GM23248 (cell line): ENCODE data around the gene THY1. TPM values are rescaled to one million over a fixed set of nuclear protein-coding genes. Genes with fewer than 3 reads are reported as not detected.

Experiments used
- DNase-seq: peaks from one replicate; pipeline ENCODE4 v3.0.0-alpha.2; 2015
- H2AFZ ChIP-seq: fragments of 200-600 bp; sonication (generic); 2 replicates; pipeline ENCODE4 v1.6.1; 2016; ENCODE audit warnings: antibody characterized with exemption
- H3F3A ChIP-seq: fragments of 200-600 bp; sonication (generic); 2 replicates; pipeline ENCODE4 v1.6.1; 2016; ENCODE audit warnings: mild to moderate bottlenecking, antibody characterized with exemption, mixed run types; ENCODE audit not compliant: insufficient read depth
- H3K27ac ChIP-seq: fragments of 200-600 bp; sonication (generic); 2 replicates; pipeline ENCODE4 v1.5.1; 2016; ENCODE audit warnings: mild to moderate bottlenecking
- H3K27me3 ChIP-seq: fragments of 200-600 bp; sonication (generic); replicated peaks from 2 replicates; pipeline ENCODE4 v1.6.1; 2016; ENCODE audit warnings: mild to moderate bottlenecking; ENCODE audit not compliant: insufficient read depth
- H3K36me3 ChIP-seq: fragments of 200-600 bp; sonication (generic); 2 replicates; pipeline ENCODE4 v1.6.1; 2016; ENCODE audit warnings: low read depth, mild to moderate bottlenecking
- H3K4me1 ChIP-seq: fragments of 200-600 bp; sonication (generic); 2 replicates; pipeline ENCODE4 v1.6.1; 2016; ENCODE audit warnings: mild to moderate bottlenecking; ENCODE audit not compliant: insufficient read depth
- H3K4me2 ChIP-seq: fragments of 200-600 bp; sonication (generic); one replicate; pipeline ENCODE4 v1.6.1; 2016; ENCODE audit warnings: mild to moderate bottlenecking; ENCODE audit not compliant: unreplicated experiment
- H3K4me3 ChIP-seq: fragments of 200-600 bp; sonication (generic); 2 replicates; pipeline ENCODE4 v1.5.1; 2016; ENCODE audit warnings: mild to moderate bottlenecking
- H3K79me2 ChIP-seq: fragments of 200-600 bp; sonication (generic); 2 replicates; pipeline ENCODE4 v1.6.1; 2016; ENCODE audit warnings: mild to moderate bottlenecking; ENCODE audit not compliant: insufficient read depth
- H3K9ac ChIP-seq: fragments of 200-600 bp; sonication (generic); 2 replicates; pipeline ENCODE4 v1.6.1; 2016; ENCODE audit warnings: mild to moderate bottlenecking
- H3K9me2 ChIP-seq: fragments of 200-600 bp; sonication (generic); 2 replicates; pipeline ENCODE4 v1.6.1; 2016; ENCODE audit warnings: mixed run types, mild to moderate bottlenecking, moderate library complexity; ENCODE audit not compliant: insufficient read depth
- H3K9me3 ChIP-seq: fragments of 200-600 bp; sonication (generic); one replicate; pipeline ENCODE4 v1.6.1; 2017; ENCODE audit warnings: low read depth
- H4K20me1 ChIP-seq: fragments of 200-600 bp; sonication (generic); 2 replicates; pipeline ENCODE4 v1.6.0; 2016; ENCODE audit not compliant: insufficient read depth
- EZH2 ChIP-seq: fragments of 200-600 bp; sonication (generic); IDR thresholded peaks from 2 replicates; pipeline ENCODE4 v1.6.1; 2018; ENCODE audit warnings: antibody characterized with exemption, mild to moderate bottlenecking; ENCODE audit not compliant: insufficient read depth, poor library complexity, severe bottlenecking
- EZH2phosphoT487 ChIP-seq: fragments of 200-600 bp; sonication (generic); IDR thresholded peaks from 2 replicates; pipeline ENCODE4 v1.6.1; 2018; ENCODE audit warnings: antibody characterized with exemption, moderate library complexity, mild to moderate bottlenecking, low read depth; ENCODE audit not compliant: insufficient read depth
- WGBS, 2 experiments: methylation state at CpG; one replicate each; pipeline ENCODE4 v1.1.6; 2015 to 2017; ENCODE audit warnings: low lambda C conversion rate in 2 of 2, low coverage in 1 of 2; ENCODE audit errors: missing lambda C conversion rate in 2 of 2; 5-methylcytosine and 5-hydroxymethylcytosine counted together
- in situ Hi-C: fragments of 300-500 bp; cut with MboI; formaldehyde crosslinking; loops from 2 replicates; pipeline ENCODE4 v1.15.0; 2020
- polyA plus RNA-seq: library from polyadenylated mRNA; unstranded; fragments of >200 nt; fragmentation: Nextera tagmentation; extraction: Ambion mirVana; gene quantifications from 2 replicates; pipeline ENCODE4 v1.2.1, GENCODE V29; 2016
- total RNA-seq: library from RNA; depleted of rRNA; stranded (reverse); fragments of >200 nt; shearing (Covaris generic); gene quantifications from 2 replicates; pipeline ENCODE4 v1.2.3, GENCODE V29; 2014

THY1 gene
- total and polyA plus RNA-seq, 2 experiments from 2014 or later, result 1,640 to 1,694 TPM

DNA sequence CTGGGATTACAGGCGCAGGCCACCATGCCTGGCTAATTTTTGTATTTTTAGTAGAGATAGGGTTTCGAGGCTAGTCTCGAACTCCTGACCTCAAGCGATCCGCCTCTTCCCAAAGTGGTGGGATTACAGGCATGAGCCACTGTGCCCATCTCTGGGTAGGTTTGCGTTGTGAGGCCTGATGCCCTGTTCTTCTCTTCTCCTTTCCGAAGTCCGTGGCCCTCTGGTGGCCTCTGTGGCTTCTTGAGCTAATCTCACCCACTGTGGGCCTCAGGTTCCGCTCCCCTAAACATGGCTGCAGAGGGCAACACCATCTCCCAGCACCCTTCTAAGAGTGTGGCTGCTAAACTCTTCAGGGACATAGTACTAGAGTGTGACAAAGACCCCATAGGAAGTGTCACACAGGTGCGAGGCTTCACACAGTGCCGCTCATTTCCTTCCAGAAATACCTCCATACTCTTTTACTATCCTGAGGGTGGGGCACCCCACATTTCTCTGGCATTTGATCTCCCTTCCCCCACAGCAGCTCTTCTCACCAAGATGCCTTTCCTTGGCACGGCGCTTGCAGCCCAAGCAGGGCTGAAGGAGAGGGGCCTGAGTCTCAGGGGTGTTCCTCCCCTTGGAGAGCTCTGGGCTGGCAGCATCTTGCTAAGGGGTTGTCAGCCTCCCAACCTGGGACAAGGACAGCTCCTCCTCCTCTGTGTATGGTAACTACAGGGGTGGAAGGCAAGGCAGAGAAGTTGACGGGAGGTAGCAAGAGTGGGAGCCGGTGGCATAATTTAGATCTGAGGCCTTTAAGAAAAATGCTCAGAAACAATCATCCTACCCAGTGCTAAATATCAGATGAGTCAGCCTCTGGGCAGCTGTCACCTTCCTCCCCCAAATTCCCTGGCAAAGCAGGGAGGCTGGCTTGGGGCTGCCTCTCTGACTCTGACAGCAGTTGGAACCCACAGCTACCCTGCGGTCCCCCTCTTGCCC, 6.1 kb downstream of the THY1 start:
- Histone ChIP-seq H3K4me2 (peak overlapping the region; percentile 81), H3K79me2 (peaks cover 32% of the 10 kb centered on the region), H3K36me3 (peaks cover 18% of the 10 kb centered on the region; the same call in 1 of the 2 replicates), H3K9ac (peak overlapping the region; percentile 77), H3K9me2 (no peaks in the 10 kb centered on the region), H3K27ac (peak overlapping the region; percentile 97), H3K4me3 (peak overlapping the region; percentile 59), H3K9me3 (no peaks in the 10 kb centered on the region), H2AFZ (no peak overlapping the region), H4K20me1 (no peaks in the 10 kb centered on the region; the same call in 1 of the 2 replicates), H3K4me1 (peaks cover 49% of the 10 kb centered on the region), H3K27me3 (no peaks in the 10 kb centered on the region), H3F3A (peaks cover 41% of the 10 kb centered on the region)
- peak; percentile 87 for DNase-seq
- 65% methylated on average over 16 of the region's 16 CpGs for WGBS, 2 experiments
- in situ Hi-C loops, result no loop called here
- no peak for TF ChIP-seq EZH2phosphoT487
- no peak for TF ChIP-seq EZH2

DNA sequence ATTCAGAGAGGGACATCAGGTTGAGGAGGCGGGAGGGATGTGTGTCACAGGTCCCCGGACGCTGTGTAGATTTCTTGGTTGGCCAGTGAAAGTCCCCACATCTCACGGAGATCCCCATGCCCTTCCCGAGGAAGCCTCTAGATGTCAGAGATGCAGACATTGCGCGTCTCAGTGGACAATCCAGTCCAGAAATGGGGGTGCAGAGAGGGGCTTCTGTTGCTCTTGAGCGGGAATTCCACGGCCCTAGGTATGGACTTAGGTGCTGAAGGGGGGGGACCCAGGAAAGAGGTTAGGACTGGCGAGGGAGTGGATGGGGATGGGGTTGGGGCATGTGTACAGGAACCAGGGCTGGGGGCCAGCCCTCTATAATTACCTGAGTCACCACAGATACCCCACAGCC, 7.0 kb downstream of the THY1 start:
- no peak overlapping the region for H2AFZ ChIP-seq
- H3F3A ChIP-seq, result peaks cover 41% of the 10 kb centered on the region
- TF ChIP-seq EZH2 (no peak), EZH2phosphoT487 (no peak)
- H3K27me3 ChIP-seq, result no peaks in the 10 kb centered on the region
- H4K20me1 ChIP-seq, result no peaks in the 10 kb centered on the region
- no peak overlapping the region for H3K4me3 ChIP-seq
- in situ Hi-C loops, result no loop called here
- H3K4me1 ChIP-seq, result peaks cover 44% of the 10 kb centered on the region
- H3K27ac ChIP-seq, result no peak overlapping the region
- no peak overlapping the region for H3K9ac ChIP-seq
- H3K9me2 ChIP-seq, result no peaks in the 10 kb centered on the region
- 87 to 89% methylated on average over 10 of the region's 10 CpGs for WGBS, 2 experiments
- no peak for DNase-seq
- peaks cover 18% of the 10 kb centered on the region; the same call in 1 of the 2 replicates for H3K36me3 ChIP-seq
- no peaks in the 10 kb centered on the region for H3K9me3 ChIP-seq
- H3K4me2 ChIP-seq, result no peak overlapping the region
- peaks cover 22% of the 10 kb centered on the region for H3K79me2 ChIP-seq

DNA sequence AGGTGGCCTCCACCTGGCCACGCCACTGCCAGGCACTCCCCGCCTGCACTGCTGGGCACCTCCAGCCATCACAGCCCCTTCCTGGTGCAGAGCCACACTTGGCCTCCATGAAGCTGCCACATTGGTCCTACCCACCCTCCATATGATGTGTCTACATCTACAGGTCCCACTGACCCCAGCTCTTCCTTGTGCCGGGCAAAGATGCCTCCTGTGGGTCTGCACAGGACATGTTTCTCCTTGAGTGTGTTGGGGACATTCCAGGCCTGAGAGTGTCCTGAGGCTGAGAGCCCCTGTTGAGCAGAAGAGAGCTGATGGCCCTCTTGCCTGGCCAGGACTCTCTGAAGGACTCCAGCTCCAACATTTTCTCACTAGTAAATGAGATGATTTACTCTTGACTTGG, 7.5 kb downstream of the THY1 start:
- no peak overlapping the region for H3K27ac ChIP-seq
- no peak for TF ChIP-seq EZH2
- TF ChIP-seq EZH2phosphoT487, result no peak
- no peaks in the 10 kb centered on the region for H3K27me3 ChIP-seq
- H3K9ac ChIP-seq, result no peak overlapping the region
- no peak overlapping the region for H3K4me3 ChIP-seq
- H3K9me3 ChIP-seq, result no peaks in the 10 kb centered on the region
- WGBS, 2 experiments, result 96 to 100% methylated on average over 3 of the region's 3 CpGs
- peaks cover 16% of the 10 kb centered on the region; the same call in 1 of the 2 replicates for H3K36me3 ChIP-seq
- no peak overlapping the region for H2AFZ ChIP-seq
- in situ Hi-C loops, result no loop called here
- no peak for DNase-seq
- no peaks in the 10 kb centered on the region for H3K9me2 ChIP-seq
- peaks cover 38% of the 10 kb centered on the region for H3F3A ChIP-seq
- peaks cover 18% of the 10 kb centered on the region for H3K79me2 ChIP-seq
- no peaks in the 10 kb centered on the region for H4K20me1 ChIP-seq
- peaks cover 39% of the 10 kb centered on the region for H3K4me1 ChIP-seq
- H3K4me2 ChIP-seq, result no peak overlapping the region

DNA sequence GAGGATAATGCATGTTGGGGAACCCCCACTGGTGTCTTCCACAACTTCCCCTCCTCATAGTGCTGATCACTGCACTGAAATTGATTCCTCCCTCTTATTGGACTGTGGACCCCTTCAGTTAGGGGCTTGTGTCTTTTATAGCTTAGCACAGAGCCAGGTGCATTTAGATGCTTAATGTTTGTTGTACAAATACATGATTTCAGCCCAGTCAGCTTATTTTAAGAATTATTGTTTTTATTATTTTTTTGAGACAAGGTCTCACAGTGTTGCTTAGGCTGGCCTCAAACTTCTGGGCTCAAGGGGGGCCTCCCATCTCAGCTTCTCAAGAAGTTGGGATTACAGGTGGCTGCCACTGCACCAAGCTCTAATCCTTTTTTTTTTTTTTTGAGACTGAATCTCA, 8.2 kb downstream of the THY1 start:
- Histone ChIP-seq H3K9me3 (no peaks in the 10 kb centered on the region), H3K27ac (no peak overlapping the region), H3K9me2 (no peaks in the 10 kb centered on the region), H3K79me2 (peaks cover 10% of the 10 kb centered on the region), H3F3A (peaks cover 30% of the 10 kb centered on the region), H3K4me3 (no peak overlapping the region), H2AFZ (no peak overlapping the region), H3K9ac (no peak overlapping the region), H4K20me1 (no peaks in the 10 kb centered on the region), H3K4me1 (peaks cover 33% of the 10 kb centered on the region), H3K27me3 (no peaks in the 10 kb centered on the region), H3K4me2 (no peak overlapping the region), H3K36me3 (peaks cover 8% of the 10 kb centered on the region; the same call in 1 of the 2 replicates)
- DNase-seq, result no peak
- TF ChIP-seq EZH2phosphoT487 (no peak), EZH2 (no peak)
- in situ Hi-C loops, result no loop called here
